ENCODE measurements around the gene EVC2.

DNA sequence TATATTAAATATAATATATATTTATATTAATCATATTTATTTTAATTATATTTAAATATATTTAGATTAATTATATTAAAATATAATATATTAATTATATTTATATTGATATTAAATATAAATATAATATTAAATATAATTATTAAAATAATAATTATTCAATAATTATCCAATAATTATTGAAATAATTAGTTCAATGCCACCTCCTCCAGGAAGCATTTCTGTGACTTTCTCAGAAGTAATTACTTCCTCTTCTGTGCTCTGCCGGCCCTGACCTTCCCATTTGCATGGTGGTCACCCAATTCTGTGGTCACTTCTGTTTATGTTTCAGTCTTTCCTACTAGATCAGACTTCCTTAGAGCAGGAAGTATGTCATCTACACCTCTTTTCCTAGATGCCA is 45.8 kb downstream of the EVC2 start:
- TF ChIP-seq, protein P1, sequence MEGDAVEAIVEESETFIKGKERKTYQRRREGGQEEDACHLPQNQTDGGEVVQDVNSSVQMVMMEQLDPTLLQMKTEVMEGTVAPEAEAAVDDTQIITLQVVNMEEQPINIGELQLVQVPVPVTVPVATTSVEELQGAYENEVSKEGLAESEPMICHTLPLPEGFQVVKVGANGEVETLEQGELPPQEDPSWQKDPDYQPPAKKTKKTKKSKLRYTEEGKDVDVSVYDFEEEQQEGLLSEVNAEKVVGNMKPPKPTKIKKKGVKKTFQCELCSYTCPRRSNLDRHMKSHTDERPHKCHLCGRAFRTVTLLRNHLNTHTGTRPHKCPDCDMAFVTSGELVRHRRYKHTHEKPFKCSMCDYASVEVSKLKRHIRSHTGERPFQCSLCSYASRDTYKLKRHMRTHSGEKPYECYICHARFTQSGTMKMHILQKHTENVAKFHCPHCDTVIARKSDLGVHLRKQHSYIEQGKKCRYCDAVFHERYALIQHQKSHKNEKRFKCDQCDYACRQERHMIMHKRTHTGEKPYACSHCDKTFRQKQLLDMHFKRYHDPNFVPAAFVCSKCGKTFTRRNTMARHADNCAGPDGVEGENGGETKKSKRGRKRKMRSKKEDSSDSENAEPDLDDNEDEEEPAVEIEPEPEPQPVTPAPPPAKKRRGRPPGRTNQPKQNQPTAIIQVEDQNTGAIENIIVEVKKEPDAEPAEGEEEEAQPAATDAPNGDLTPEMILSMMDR (IDR thresholded peaks at IDR 0.05), result no peak
- TF ChIP-seq POLR2A (IDR thresholded peaks at IDR 0.05), result no peak
